ENCODE measurements around the gene NATD1.

Gene NATD1

DNA sequence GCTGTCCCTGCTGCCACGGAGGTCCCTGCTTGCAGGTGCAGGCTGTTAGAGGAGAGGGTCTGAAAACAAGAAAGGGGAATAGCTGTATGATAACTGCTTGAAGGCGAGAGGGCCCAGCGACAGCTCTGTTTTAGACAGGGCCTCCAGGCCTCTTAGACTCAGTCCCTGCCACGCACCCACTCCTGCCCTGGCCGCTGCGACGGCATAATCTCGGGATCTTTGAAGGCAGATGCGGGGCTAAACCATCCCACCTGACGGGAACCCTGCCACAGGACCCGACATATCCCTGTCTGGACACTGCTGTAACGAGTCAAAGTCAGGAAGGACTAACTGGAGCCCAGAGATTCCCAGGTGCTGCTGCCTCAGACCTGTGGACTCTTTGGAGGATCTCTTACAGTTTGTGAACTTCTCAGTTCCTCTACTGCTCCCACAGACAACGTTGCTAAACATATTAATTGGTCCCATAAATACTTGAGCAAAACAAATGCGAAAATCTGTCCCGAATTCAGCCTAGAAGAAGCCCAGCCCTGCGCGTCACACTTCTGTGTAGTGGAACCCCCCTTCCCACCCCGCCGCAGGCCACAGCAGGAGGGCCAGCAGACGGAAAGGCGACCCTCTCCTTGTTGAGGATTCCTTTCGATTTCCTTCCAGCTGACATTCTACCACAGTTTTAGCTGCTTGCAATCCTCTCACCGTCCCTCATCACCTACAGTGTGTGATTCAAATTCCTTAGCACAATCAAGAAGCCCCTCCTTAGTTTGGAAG is 38.3 kb downstream of the NATD1 start:
- Histone ChIP-seq H3K4me3 (peak overlapping the region; percentile 78 to 100 (median 93)), H3K9me3 (replicated peaks in 1 of 11) (no peaks in the 10 kb centered on the region), H3K27me3 (no peaks in the 10 kb centered on the region), H4K20me1 (peaks cover 31 to 57% (median 37%) of the 10 kb centered on the region in 11 experiments), H3K9ac (peak overlapping the region; percentile 90 to 100 (median 96)), H3K36me3 (peaks cover 11 to 34% (median 23%) of the 10 kb centered on the region in 11 experiments), H3K4me1 (peaks cover 44 to 70% (median 56%) of the 10 kb centered on the region in 10 experiments), H3K27ac (peak overlapping the region; percentile 92 to 99 (median 94)), H3K4me2 (peak overlapping the region; percentile 90 to 98 (median 94))
- TF ChIP-seq Cebpa-rat (IDR thresholded peaks at IDR 0.05), result no peak

DNA sequence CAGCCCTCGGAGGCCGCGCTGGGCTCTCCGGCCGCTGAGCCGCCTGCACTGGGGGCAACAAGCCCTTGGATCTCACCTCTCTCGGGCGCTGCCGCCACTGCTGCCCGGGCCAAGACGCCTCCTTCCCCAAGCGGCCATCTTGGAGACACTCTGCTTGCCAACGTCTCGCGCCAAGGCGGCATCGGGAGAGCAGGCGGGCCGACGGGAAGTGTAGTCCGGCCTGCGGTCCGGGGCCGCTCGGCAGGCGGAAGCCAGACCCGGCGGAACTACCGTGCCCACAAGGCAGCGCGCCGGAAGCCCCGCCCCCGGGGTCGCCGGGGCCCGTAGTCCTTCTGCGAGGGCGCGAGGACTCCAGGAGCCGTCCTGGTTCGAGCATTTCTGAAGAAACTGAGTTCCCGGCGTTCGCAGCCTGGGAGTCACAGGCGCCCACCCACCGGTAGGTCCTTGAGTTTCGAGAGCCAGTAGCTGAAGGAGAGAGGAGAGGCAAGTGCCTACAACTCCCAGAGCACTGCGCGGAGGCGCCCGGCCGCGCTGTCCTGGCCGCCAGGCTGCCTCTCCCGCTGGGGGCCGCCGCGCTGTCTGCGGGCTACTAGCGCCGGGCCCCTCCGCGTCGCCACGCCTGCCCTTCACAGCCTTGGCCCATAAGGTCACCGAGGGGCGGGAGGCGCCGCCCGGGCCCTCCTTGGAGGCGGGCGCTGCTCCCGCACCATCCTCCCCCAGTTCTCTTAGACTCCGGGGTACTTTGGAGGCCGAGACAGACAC is 39.0 kb downstream of the NATD1 start, which contains the start of gene TMEM11:
TSS of gene TMEM11 (minus strand) at position 147 of the 762 bp plus-strand sequence. CDS start at position 138, 9 bp downstream.
- H3K4me2 ChIP-seq, result peak within 1 kb of the TSS; percentile 92 to 98 (median 94)
- peaks cover 44 to 70% (median 61%) of the 10 kb centered on the region in 10 experiments for H3K4me1 ChIP-seq
- H3K9ac ChIP-seq, result peak within 1 kb of the TSS; percentile 90 to 100 (median 96)
- no peaks in the 10 kb centered on the region for H3K9me3 ChIP-seq (replicated peaks in 1 of 11)
- TF ChIP-seq Cebpa-rat (IDR thresholded peaks at IDR 0.05), result no peak
- H3K36me3 ChIP-seq, result peaks cover 18 to 42% (median 31%) of the 10 kb centered on the region in 11 experiments
- H3K4me3 ChIP-seq, result peak within 1 kb of the TSS; percentile 78 to 100 (median 93)
- H4K20me1 ChIP-seq, result peaks cover 39 to 63% (median 45%) of the 10 kb centered on the region in 11 experiments
- H3K27me3 ChIP-seq, result no peaks in the 10 kb centered on the region
- peak within 1 kb of the TSS; percentile 92 to 99 (median 94) for H3K27ac ChIP-seq

DNA sequence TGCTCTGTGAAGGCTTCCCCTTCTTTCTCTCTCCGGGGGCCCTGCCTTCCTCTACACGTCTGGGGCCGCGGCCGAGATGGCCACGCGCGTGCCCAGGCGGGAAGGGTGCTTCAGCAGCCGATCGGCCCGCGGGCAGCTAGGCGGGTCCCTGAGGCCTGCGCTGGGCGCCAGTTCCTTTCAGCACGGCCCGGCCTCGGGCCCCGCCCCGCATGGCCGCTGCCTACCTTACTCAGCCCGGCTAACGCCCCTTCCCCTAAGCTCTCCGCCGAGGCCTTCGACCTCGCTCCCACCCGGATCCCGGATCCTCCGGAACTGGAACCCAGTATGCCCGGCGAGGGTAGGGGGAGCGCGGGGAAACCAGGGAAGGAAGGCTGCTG is 39.6 kb downstream of the NATD1 start:
- H4K20me1 ChIP-seq, result peaks cover 44 to 63% (median 51%) of the 10 kb centered on the region in 11 experiments

DNA sequence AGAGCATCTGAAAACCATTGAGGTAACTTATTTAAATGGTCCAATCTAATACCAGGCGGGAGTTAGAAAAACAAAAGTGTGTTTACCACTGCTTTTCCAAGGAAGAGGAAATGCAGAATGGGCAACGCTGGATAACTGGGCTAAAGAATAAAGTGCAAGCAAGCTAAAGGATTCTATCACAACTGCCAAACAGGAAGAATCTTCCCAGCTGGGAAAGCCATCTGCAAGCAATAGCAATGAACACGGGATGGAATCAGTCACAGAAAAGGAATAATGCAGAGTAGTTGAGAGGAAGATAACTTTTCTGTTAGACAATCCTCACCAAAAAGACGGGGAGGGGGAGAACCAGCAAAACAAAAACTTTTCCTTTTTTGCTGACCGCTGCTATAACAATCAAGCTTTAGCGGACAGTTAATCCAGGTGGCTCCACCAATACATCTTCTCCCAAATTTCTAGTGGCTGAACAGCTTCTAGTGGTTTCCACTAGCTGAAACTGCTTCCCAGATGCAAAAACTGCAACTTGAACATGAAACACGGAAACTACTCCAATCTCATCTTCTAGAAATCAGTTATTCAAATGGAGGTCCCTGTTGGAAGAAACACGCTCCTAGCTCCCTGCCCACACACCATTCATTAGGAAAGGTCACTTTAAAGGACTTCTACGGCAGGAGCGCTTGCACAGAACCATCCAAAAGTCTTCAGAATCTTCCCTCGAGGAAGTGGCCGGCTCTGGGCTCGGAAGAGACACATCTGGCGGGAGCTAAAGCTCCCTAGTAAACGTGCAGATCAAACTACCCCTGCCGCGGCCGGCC is 40.2 kb downstream of the NATD1 start:
- Histone ChIP-seq H3K36me3 (peaks cover 30 to 53% (median 42%) of the 10 kb centered on the region in 11 experiments), H3K4me3 (peak overlapping the region; percentile 78 to 100 (median 93)), H3K4me2 (peak overlapping the region; percentile 85 to 97 (median 92)), H4K20me1 (peaks cover 50 to 63% (median 57%) of the 10 kb centered on the region in 11 experiments), H3K27me3 (no peaks in the 10 kb centered on the region), H3K9me3 (replicated peaks in 1 of 11) (no peaks in the 10 kb centered on the region), H3K9ac (peak overlapping the region; percentile 90 to 100 (median 96)), H3K27ac (peak overlapping the region; percentile 92 to 99 (median 94)), H3K4me1 (peaks cover 56 to 69% (median 68%) of the 10 kb centered on the region in 10 experiments)
- no peak for TF ChIP-seq Cebpa-rat (IDR thresholded peaks at IDR 0.05)

More for the DNA sequence above, 39.6 kb downstream of the NATD1 start:
- Histone ChIP-seq H3K27ac (peak overlapping the region; percentile 92 to 99 (median 94)), H3K9me3 (replicated peaks in 1 of 11) (no peaks in the 10 kb centered on the region), H3K27me3 (no peaks in the 10 kb centered on the region), H3K9ac (peak overlapping the region; percentile 90 to 100 (median 96)), H3K4me1 (peaks cover 50 to 68% (median 63%) of the 10 kb centered on the region in 10 experiments), H3K4me3 (peak overlapping the region; percentile 78 to 100 (median 93)), H3K36me3 (peaks cover 24 to 48% (median 36%) of the 10 kb centered on the region in 11 experiments), H3K4me2 (peak overlapping the region; percentile 85 to 97 (median 92))
- no peak for TF ChIP-seq Cebpa-rat (IDR thresholded peaks at IDR 0.05)

DNA sequence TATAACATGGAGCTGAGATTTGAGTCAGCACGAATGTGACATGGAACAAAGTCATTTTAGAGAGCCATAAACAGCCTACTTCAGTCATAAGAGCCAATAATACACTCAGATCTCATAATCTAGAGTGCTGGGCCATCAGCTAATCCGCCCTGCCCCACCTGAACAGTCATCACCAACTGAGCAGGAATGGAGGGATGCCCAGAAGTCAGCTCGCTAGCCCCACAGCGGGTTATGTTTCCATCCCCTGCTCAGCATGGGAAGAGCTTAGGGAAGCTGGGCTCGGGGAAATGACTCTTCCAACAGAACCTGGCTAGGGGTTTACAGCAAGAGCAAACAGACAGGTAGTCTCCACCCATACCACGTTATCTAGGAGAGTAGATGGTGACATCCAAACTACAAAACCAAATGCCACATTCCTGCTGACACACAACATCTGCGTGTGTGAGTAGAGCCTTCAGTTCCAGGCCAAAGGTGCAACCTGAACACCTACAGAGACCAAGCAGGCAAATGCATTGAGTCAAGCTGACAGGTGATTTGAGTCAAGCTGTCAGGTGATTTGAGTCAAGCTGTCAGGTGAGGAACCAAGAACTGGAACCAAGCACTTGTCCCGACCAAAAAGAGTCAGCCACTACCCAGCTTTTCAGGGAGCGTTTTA is 41.3 kb downstream of the NATD1 start:
- peaks cover 41 to 59% (median 53%) of the 10 kb centered on the region in 11 experiments for H3K36me3 ChIP-seq
- no peaks in the 10 kb centered on the region for H3K27me3 ChIP-seq
- peaks cover 57 to 70% (median 66%) of the 10 kb centered on the region in 10 experiments for H3K4me1 ChIP-seq
- peak overlapping the region in 9 of 11 experiments; percentile 39 to 97 (median 94); a peak in 10 of 22 replicates for H3K9ac ChIP-seq
- H3K9me3 ChIP-seq (replicated peaks in 1 of 11), result no peaks in the 10 kb centered on the region
- no peak overlapping the region for H3K27ac ChIP-seq
- peaks cover 61 to 69% (median 67%) of the 10 kb centered on the region in 11 experiments for H4K20me1 ChIP-seq
- no peak for TF ChIP-seq Cebpa-rat (IDR thresholded peaks at IDR 0.05)
- H3K4me2 ChIP-seq, result peak overlapping the region; percentile 85 to 97 (median 92)
- peak overlapping the region in 9 of 10 experiments; percentile 83 to 100 (median 93); a peak in 12 of 20 replicates for H3K4me3 ChIP-seq

DNA sequence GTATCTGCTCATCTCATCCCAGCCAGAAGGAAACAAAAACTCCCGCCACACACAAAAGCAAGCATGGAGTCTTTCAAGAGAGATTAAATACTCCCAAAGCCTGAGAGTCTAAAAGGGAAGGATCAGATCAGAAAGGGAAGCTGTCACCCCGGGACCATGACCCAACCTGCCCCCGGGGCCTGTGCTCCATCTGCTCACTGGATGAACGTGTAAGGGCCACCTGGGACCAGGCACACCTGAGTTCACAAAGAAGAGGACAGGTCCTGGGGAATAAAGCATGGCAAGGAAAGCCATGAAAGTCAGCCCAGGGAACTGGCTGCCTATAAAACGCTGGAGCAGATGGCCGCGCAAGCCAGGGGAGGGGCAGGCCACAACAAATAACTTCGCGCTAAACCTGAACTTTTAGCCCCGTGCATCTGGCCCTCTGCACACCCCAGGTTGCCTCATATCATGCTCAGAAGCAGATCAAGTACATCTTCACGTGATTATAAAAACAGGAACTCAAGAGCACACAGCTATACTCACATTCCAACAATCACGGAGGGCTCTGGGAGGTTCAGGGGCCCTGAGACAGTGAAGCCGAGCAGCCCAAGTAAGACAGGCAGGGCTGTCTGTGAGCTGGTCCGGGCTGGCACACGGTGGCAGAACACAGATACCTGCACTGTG is 42.7 kb downstream of the NATD1 start:
- H3K36me3 ChIP-seq, result peaks cover 54 to 69% (median 66%) of the 10 kb centered on the region in 11 experiments
- peak overlapping the region in 3 of 11 experiments; percentile 17 to 29 (median 23); a peak in 4 of 22 replicates for H3K27ac ChIP-seq
- peaks cover 49 to 61% (median 55%) of the 10 kb centered on the region in 10 experiments for H3K4me1 ChIP-seq
- peak overlapping the region in 3 of 11 experiments; percentile 2 to 30 (median 16); a peak in 3 of 22 replicates for H3K9ac ChIP-seq
- no peak for TF ChIP-seq Cebpa-rat (IDR thresholded peaks at IDR 0.05)
- peaks cover 75 to 83% (median 81%) of the 10 kb centered on the region in 11 experiments for H4K20me1 ChIP-seq
- H3K4me3 ChIP-seq, result no peak overlapping the region
- peak overlapping the region; percentile 85 to 97 (median 92); a peak in 16 of 22 replicates for H3K4me2 ChIP-seq
- no peaks in the 10 kb centered on the region for H3K27me3 ChIP-seq
- H3K9me3 ChIP-seq (replicated peaks in 1 of 11), result no peaks in the 10 kb centered on the region; a peak in 1 of 22 replicates

DNA sequence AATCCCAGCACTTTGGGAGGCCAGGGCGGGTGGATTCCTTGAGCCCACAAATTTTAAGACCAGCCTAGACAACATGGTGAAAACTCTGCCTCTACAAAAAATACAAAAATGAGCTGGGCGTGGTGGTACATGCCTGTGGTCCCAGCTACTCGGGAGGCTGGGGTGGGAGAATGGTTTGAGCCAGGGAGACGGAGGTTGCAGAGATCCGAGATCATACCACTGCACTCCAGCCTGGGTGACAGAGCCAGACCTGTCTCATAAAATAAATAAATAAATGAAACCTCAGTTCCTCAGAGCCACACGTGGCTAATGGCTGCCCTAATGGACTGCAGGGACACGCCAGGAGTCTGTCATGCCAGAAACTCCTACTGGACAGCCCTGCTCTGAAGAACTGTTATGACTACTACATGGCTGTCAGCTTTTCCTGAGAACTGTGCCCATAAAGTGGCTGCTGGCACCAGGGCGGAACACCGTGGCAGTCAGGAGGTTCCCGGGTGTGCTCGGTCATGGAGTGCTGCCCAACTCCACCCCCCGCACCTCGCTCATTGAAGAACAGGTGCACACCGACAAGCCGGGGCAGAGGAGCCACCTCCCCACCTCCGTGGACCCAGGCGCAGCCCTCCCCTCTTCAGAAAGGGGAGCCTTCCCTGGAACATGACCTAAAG is 43.6 kb downstream of the NATD1 start:
- TF ChIP-seq Cebpa-rat (IDR thresholded peaks at IDR 0.05), result no peak
- Histone ChIP-seq H3K4me2 (peak overlapping the region in 4 of 11 experiments; percentile 55 to 96 (median 90); a peak in 5 of 22 replicates), H3K27me3 (no peaks in the 10 kb centered on the region), H3K9ac (0 out of 22 replicates have a peak overlapping the region, but pooled peaks of 3 of the 11 experiments have one; percentile 10 to 37 (median 30)), H4K20me1 (peaks cover 84 to 92% (median 90%) of the 10 kb centered on the region in 11 experiments), H3K4me3 (no peak overlapping the region), H3K27ac (peak overlapping the region in 1 of 11 experiments; percentile 23; a peak in 1 of 22 replicates), H3K36me3 (peaks cover 54 to 76% (median 71%) of the 10 kb centered on the region in 11 experiments), H3K4me1 (peaks cover 42 to 54% (median 50%) of the 10 kb centered on the region in 10 experiments), H3K9me3 (replicated peaks in 1 of 11) (no peaks in the 10 kb centered on the region; a peak in 1 of 22 replicates)

Data from BLaER1 treated with 17β-estradiol and CSF1 and Interleukin-3, amounts not matched to agents 10 nM and 100 nM (cell line).